SH-SY5Y (cell line): ENCODE measurements around the gene TUBGCP5.

Experiments used
- GATA2 ChIP-seq: IDR thresholded peaks from 2 replicates; pipeline ENCODE4 v1.6.1; 2011; ENCODE audit warnings: mild to moderate bottlenecking, low read depth, low read length
- GATA3 ChIP-seq: IDR thresholded peaks from 2 replicates; pipeline ENCODE4 v1.6.1; 2011; ENCODE audit warnings: low read depth, mild to moderate bottlenecking, low read length, moderate library complexity

- TF ChIP-seq GATA3 (no peak), GATA2 (no peak)
Observed at GRCh38 chr15:22956978-22957260, 82.5 kb downstream of the TUBGCP5 start.
